Left forelimb (tissue), 1 donor: Measurements from ENCODE around the gene LNX1.

Experiments used
- DNase-seq: peaks from one replicate; pipeline ENCODE4 v3.0.0-alpha.2; 2018; ENCODE audit warnings: low spot score

The LNX1 gene

DNA sequence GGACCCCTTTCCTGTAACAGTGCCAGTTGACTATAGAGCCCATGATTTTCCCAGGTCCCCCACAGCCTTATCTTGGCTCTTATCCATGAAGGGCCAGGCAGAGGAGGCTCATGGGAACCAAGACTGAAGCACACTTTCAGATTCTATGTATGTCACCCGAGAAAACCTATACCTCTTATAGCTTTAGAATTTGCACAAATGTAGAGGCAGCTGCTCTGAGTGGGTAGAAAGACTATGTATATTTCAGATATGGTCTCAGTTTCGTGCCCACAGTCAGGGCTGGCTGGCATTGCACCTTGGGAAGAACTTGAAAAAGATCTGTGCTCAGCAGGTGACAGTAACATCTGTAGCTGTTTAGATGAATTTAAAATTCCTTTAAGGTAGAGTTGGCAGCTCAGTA, 8.3 kb upstream of the LNX1 start:
- DNase-seq, result no peak

- no peak for DNase-seq
Observed at GRCh38 chr4:53598901-53599300, 7.6 kb upstream of the LNX1 start.

- DNase-seq, result no peak
Observed at GRCh38 chr4:53598483-53598882, 7.2 kb upstream of the LNX1 start.

DNA sequence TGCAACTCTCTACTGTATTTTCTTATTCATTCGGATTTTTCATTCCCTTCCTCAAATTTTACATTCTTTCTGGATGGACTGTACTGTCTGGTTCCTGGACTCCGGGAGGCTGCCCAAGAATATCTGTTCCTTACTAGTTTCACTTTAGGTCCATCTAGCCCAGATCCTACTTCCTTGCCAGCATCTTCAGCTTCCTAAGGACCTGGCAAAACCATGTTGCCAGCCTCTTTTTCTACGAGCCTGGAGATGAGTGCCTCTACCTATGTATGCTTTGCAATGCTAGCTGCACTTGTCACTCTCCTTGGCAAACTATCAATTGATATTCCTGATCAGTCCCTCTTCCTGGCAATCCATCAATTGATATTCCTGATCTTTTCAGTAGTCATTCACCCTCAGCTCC, 5.6 kb upstream of the LNX1 start:
- no peak for DNase-seq

GRCh38 chr4:53595834-53596233, 4.5 kb upstream of the LNX1 start:
- DNase-seq, result no peak

DNA sequence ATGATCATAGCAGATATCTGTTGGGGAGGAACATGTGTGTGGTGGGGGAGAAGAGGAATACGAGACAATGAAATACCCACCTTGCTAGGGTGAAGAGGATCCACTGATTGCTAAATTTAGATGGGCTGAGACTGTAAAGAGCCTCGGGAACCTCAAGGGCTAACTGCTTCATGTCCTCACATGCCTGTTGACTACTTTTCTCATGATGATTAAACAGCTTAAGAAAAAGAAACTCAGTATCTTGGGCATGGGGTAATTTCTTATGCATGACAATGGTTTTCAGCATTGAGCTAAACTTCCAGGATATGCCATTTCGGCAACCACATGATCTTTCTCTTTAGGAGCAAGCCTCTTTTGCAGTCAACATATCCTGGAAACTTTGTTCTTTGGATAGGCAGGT, 3.9 kb upstream of the LNX1 start:
- no peak for DNase-seq

GRCh38 chr4:53593765-53594164, 2.5 kb upstream of the LNX1 start:
- no peak for DNase-seq

GRCh38 chr4:53592686-53593501, 1.6 kb upstream of the LNX1 start:
- no peak for DNase-seq

GRCh38 chr4:53592122-53592521, 836 bp upstream of the LNX1 start:
- DNase-seq, result no peak

GRCh38 chr4:53590187-53590586, 1.1 kb downstream of the LNX1 start:
- no peak for DNase-seq

- no peak for DNase-seq
Observed at GRCh38 chr4:53589511-53589910, 1.8 kb downstream of the LNX1 start.

DNA sequence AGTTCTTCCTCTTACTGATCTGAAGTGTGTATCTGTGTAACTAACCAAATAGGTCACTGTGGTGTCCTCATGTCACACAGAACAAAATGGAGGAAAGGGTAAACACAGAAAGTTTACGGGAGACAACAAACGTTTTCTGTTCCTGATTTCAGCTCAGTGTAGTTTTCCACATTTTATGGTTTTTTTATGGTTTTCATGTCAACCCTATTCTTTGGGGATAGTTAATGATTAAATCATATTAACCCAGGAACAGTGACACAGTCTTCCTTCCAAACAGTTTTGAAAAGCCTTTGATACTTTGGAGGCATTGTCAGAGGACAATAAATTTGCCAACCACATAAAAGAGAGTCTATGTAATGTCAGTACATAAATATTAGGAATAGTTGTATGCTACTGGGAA, 4.2 kb downstream of the LNX1 start:
- no peak for DNase-seq

DNA sequence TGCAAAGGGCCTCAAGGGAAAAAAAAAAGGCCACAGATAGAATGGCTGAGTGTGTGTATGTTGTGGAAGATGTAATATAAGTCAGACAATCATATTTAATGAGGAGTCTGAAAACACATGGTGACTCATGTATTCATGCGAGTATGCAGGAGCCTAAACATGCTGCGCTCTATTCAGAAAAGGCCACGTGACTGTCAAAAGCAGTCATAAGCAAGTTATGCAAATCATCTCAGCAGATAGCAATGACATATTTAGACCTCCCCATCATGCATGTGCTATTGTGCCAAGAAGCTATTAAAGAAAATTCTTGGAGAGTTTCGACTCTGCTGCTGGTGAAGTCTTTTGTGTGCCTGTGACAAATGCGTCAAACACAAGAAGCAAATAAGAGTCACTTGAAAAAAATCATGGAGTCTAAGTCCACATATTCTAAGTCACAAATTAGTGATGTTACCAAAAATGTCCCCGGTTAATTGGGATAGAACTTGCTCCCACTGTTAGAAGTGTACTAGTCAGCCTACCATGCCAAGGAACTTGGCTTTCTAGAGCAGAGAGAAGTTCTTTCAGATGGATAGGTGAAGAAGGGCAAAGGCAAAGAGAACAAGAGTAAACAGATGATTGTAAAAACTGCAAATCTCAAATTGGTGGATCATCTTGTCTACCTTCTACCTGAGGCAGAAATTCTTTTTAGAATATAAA, 5.0 kb downstream of the LNX1 start:
- no peak for DNase-seq

DNA sequence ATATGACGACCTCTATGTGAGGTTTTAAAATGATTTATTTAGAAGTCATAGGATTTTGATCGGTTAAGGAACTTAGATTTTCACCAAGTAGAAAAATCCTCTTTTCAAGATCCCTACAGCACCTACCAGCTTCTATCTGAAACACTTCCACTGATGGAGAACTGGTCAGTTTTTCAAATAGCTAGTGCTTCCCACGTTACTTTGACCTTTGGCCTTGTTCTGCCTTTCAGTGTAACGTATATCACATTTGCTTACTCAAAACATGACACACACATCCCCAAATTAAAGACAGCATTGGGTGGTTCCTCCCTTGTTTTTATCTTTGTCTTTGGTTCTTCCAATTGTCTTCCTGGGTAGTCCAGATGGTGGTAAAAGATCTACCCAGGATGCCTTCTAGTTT, 6.6 kb downstream of the LNX1 start:
- DNase-seq, result no peak

- no peak for DNase-seq
Observed at GRCh38 chr4:53583513-53583912, 7.8 kb downstream of the LNX1 start.

DNA sequence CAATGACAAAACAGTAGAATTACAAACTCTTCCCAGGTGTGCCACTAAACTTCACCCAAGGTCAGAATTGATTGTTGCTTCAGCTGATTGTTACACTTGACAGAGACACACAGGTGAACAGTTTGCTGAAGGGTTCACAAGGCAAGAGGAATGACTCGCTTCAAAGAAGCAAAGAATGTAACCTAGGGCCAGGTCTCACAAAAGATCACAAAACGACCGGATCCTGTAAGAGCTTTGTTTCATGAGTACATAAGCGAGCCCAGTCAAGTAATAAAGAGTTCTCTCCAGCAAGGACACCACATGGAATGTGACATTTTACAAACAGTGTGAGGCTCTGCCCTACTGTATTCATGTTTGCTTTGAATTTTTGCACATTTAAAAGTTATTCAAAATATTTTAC, 9.1 kb downstream of the LNX1 start:
- DNase-seq, result no peak

DNA sequence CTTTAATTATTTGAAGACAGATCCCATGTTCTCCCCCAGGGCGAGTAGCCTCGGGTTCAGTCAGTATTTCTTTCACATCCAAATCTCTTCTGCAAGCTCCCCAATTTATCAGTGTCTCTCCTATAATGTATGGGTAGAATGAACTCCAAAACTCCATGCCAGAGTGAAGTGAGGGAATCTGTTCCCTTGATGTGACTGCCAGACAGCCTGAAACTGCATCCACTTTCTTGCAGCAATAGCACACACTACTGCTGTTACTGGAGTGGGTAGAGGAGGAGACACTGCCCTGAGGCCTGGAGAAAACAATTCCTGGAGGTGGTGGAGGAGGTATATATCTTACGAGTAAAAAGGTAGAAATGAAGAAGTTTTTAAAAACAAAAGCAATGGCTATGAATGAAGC, 11.0 kb downstream of the LNX1 start:
- no peak for DNase-seq

DNA sequence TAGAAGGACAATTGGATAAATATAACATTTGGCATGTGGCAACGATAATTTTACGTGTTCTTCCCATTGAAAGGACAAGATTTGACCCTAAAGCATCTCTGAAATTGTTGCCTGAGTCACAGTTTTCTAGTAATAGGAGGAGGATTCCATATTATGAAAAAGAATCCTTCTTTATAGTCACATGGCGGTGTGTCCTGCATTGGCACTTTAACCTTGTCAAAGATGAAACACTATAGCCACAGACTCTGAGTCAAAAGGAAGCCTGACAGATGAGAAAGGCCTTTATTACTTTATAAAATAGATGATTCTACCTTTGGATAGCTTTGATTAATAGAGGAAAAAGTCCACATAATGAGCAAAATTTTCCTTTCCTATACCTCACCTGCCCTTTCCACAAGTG, 11.5 kb downstream of the LNX1 start:
- DNase-seq, result no peak

DNA sequence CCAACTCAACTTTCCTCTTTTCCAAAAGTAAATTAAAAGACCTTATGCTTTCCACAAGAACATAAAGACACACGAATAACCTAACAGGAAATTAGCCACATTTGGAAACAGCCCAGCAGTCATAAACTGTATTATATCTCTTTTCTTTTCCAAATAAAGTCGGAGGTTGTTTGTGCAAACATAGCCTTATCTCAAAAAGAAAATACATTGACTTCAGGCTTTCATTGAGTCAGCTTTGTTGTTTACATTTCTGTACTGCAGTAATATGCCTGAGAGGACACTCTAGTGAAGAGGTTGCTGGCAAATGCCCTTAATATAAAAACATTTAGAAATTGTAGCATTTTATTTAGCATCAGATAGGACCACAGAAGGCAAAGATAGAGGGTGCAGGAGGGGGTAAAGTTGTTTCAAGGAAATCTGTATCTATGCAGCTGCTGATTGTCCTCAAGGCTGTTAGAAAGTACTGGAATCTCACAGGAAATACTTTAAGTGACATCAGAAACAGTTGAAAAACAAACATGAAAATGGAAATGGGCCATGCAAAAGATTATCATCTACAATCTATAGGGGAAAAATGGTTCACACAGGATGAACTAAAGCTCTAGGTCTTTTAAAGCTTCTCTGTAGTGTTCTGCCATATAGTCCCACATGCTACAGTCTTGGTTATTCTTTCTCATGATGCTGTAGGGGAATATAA, 14.5 kb downstream of the LNX1 start:
- DNase-seq, result no peak

- DNase-seq, result no peak
Observed at GRCh38 chr4:53576071-53576617, 15.1 kb downstream of the LNX1 start.

GRCh38 chr4:53575552-53575951, 15.7 kb downstream of the LNX1 start:
- DNase-seq, result no peak

GRCh38 chr4:53574528-53574927, 16.8 kb downstream of the LNX1 start:
- no peak for DNase-seq

DNA sequence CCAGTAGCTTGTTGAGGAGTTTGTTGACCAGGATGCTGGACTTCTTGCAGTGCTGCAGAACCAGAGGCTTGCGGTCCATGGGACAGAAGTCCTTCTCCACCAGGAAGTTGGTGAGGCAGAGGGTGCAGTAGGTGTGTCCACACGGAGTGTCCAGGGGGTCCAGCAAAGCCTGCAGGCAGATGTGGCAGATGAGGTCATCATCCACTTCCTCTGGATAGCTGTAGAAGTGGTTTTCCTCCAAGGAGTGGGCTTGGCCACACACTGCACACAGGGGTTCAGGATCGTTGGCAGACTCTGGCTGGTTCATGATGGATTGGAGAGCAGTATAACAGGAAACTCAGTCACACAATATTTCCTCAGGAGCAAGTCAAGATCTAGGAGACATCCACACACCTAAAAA, 17.6 kb downstream of the LNX1 start:
- no peak for DNase-seq
